ENCODE data around the gene PARP15. TPM values are rescaled to one million over a fixed set of nuclear protein-coding genes. Genes with fewer than 3 reads are reported as not detected.

Gene PARP15
- total and polyA plus RNA-seq, 4 experiments from 2014 or later, result 7.6 to 78.0 (median 43.2) TPM

- Histone ChIP-seq H3K36me3 (ENCODE audit: insufficient read depth, low read length) (peaks cover 36% of the 10 kb centered on the region), H3K27me3 (ENCODE audit: insufficient read depth, low read length) (no peaks in the 10 kb centered on the region), H3K27ac (ENCODE audit: low read depth, low read length) (no peak overlapping the region), H3K9me3 (ENCODE audit: control insufficient read depth in 1 of 2, low read length in 2 of 2) (no peaks in the 10 kb centered on the region), H3K4me3 (ENCODE audit: low read length in 2 of 2) (no peak overlapping the region), H3K4me1 (ENCODE audit: insufficient read depth, low read length) (no peaks in the 10 kb centered on the region)
- intact Hi-C loops (cut with micrococcal nuclease), result no loop called here
- POLR2A ChIA-PET (ENCODE audit: partially characterized antibody), result interaction anchor here (0.7 kb wide), 1 partner anchor 78 kb away, joined by 3 read pairs; no protein-coding TSS in a partner anchor
- H3K9me3 Mint-ChIP-seq, result no peaks in the 10 kb centered on the region
- H3K27ac Mint-ChIP-seq, result peak overlapping the region in 3 of 7 donors; percentile 31 to 48 (median 47)
- peaks cover 0 to 12% (median 7%) of the 10 kb centered on the region in 4 donors for H3K4me1 Mint-ChIP-seq
- H3K36me3 Mint-ChIP-seq, result peaks cover 61 to 77% of the 10 kb centered on the region in 2 donors
- no peak for DNase-seq
- CTCF ChIA-PET (ENCODE audit: partially characterized antibody), result no interaction called here
- H3K4me3 Mint-ChIP-seq, result no peak overlapping the region
- no peaks in the 10 kb centered on the region for H3K27me3 Mint-ChIP-seq
Observed at GRCh38 chr3:122538956-122539490, 38.4 kb upstream of the PARP15 start.

- POLR2A ChIA-PET (ENCODE audit: partially characterized antibody), result interaction anchor here (1.1 kb wide), 1 partner anchor 13 kb away, joined by 3 read pairs; no protein-coding TSS in a partner anchor
- Mint-ChIP-seq H3K27me3 (no peaks in the 10 kb centered on the region), H3K27ac (peak overlapping the region in 1 of 7 donors; percentile 6), H3K9me3 (peaks cover 0 to 3% (median 0%) of the 10 kb centered on the region in 8 donors), H3K36me3 (peaks cover 63 to 76% of the 10 kb centered on the region in 2 donors), H3K4me1 (peaks cover 0 to 10% (median 3%) of the 10 kb centered on the region in 4 donors), H3K4me3 (no peak overlapping the region)
- Histone ChIP-seq H3K4me1 (ENCODE audit: insufficient read depth, low read length) (no peaks in the 10 kb centered on the region), H3K9me3 (ENCODE audit: control insufficient read depth in 1 of 2, low read length in 2 of 2) (no peaks in the 10 kb centered on the region), H3K27ac (ENCODE audit: low read depth, low read length) (no peak overlapping the region), H3K27me3 (ENCODE audit: insufficient read depth, low read length) (no peaks in the 10 kb centered on the region), H3K36me3 (ENCODE audit: insufficient read depth, low read length) (peaks cover 41% of the 10 kb centered on the region), H3K4me3 (ENCODE audit: low read length in 2 of 2) (no peak overlapping the region)
- intact Hi-C loops (cut with micrococcal nuclease), result no loop called here
- no peak for DNase-seq
- CTCF ChIA-PET (ENCODE audit: partially characterized antibody), result interaction anchor here (1.0 to 1.2 kb wide), 2 partner anchors 14 to 15 kb away, joined by 3 to 6 read pairs; no protein-coding TSS in a partner anchor
Observed at GRCh38 chr3:122546151-122546550, 31.3 kb upstream of the PARP15 start.

DNA sequence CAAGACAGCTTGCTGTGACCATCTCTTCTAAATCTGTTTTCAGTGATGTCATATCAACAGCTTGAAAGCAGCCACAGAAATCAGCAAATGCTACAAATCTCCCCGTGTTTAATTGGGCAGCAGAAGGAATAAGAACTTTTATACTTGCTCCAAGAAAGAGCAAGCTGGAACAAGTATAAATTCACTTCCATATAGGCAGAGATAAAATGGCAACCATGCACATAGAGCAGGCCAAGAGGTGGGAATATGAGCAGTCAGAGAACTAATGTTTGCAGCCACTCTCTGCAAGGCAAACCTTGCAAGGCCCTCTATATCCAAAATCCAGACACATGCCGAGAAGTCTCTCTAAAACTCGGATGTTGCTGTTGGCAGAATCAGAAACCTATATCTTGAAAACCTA lies 29.4 kb upstream of the PARP15 start:
- Mint-ChIP-seq H3K4me1 (peaks cover under 1 to 9% (median 5%) of the 10 kb centered on the region in 4 donors), H3K27ac (no peak overlapping the region), H3K4me3 (no peak overlapping the region), H3K9me3 (peaks cover 0 to 3% (median 0%) of the 10 kb centered on the region in 8 donors), H3K27me3 (no peaks in the 10 kb centered on the region), H3K36me3 (peaks cover 72 to 85% of the 10 kb centered on the region in 2 donors)
- intact Hi-C loops (cut with micrococcal nuclease), result no loop called here
- no peaks in the 10 kb centered on the region for H3K27me3 ChIP-seq (ENCODE audit: insufficient read depth, low read length)
- H3K9me3 ChIP-seq (ENCODE audit: control insufficient read depth in 1 of 2, low read length in 2 of 2), result no peaks in the 10 kb centered on the region
- no peaks in the 10 kb centered on the region for H3K4me1 ChIP-seq (ENCODE audit: insufficient read depth, low read length)
- peaks cover 48% of the 10 kb centered on the region for H3K36me3 ChIP-seq (ENCODE audit: insufficient read depth, low read length)
- CTCF ChIA-PET (ENCODE audit: partially characterized antibody), result interaction anchor here (1.2 to 3.1 kb wide), 2 partner anchors 12 to 131 kb away, joined by 6 to 13 read pairs; no protein-coding TSS in a partner anchor
- no peak overlapping the region for H3K27ac ChIP-seq (ENCODE audit: low read depth, low read length)
- no peak for DNase-seq
- POLR2A ChIA-PET (ENCODE audit: partially characterized antibody), result no interaction called here
- no peak overlapping the region for H3K4me3 ChIP-seq (ENCODE audit: low read length in 2 of 2)

- Mint-ChIP-seq H3K27ac (peak overlapping the region in 1 of 7 donors; percentile 35), H3K4me3 (no peak overlapping the region), H3K36me3 (peaks cover 74 to 87% of the 10 kb centered on the region in 2 donors), H3K9me3 (peaks cover 0 to 3% (median 0%) of the 10 kb centered on the region in 8 donors), H3K4me1 (peaks cover 5 to 13% (median 10%) of the 10 kb centered on the region in 4 donors), H3K27me3 (no peaks in the 10 kb centered on the region)
- H3K4me3 ChIP-seq (ENCODE audit: low read length in 2 of 2), result no peak overlapping the region
- no peak for DNase-seq
- H3K36me3 ChIP-seq (ENCODE audit: insufficient read depth, low read length), result peaks cover 48% of the 10 kb centered on the region
- H3K27ac ChIP-seq (ENCODE audit: low read depth, low read length), result no peak overlapping the region
- no peaks in the 10 kb centered on the region for H3K27me3 ChIP-seq (ENCODE audit: insufficient read depth, low read length)
- CTCF ChIA-PET (ENCODE audit: partially characterized antibody), result interaction anchor here (1.2 to 3.1 kb wide), 2 partner anchors 11 to 131 kb away, joined by 6 to 13 read pairs; no protein-coding TSS in a partner anchor
- POLR2A ChIA-PET (ENCODE audit: partially characterized antibody), result no interaction called here
- intact Hi-C loops (cut with micrococcal nuclease), result no loop called here
- no peaks in the 10 kb centered on the region for H3K9me3 ChIP-seq (ENCODE audit: control insufficient read depth in 1 of 2, low read length in 2 of 2)
- H3K4me1 ChIP-seq (ENCODE audit: insufficient read depth, low read length), result no peaks in the 10 kb centered on the region
Observed at GRCh38 chr3:122548619-122549018, 28.8 kb upstream of the PARP15 start.

GRCh38 chr3:122553171-122553570 lies 24.3 kb upstream of the PARP15 start:
- no peak overlapping the region for H3K4me3 Mint-ChIP-seq
- peak overlapping the region in 1 of 7 donors; percentile 5 for H3K27ac Mint-ChIP-seq
- peaks cover 15 to 23% (median 21%) of the 10 kb centered on the region in 4 donors for H3K4me1 Mint-ChIP-seq
- no peaks in the 10 kb centered on the region for H3K27me3 ChIP-seq (ENCODE audit: insufficient read depth, low read length)
- CTCF ChIA-PET (ENCODE audit: partially characterized antibody), result no interaction called here
- H3K36me3 ChIP-seq (ENCODE audit: insufficient read depth, low read length), result peaks cover 52% of the 10 kb centered on the region
- POLR2A ChIA-PET (ENCODE audit: partially characterized antibody), result no interaction called here
- H3K27ac ChIP-seq (ENCODE audit: low read depth, low read length), result no peak overlapping the region
- H3K4me1 ChIP-seq (ENCODE audit: insufficient read depth, low read length), result no peaks in the 10 kb centered on the region
- no peak overlapping the region for H3K4me3 ChIP-seq (ENCODE audit: low read length in 2 of 2)
- H3K27me3 Mint-ChIP-seq, result no peaks in the 10 kb centered on the region
- intact Hi-C loops (cut with micrococcal nuclease), result no loop called here
- peaks cover 67 to 82% of the 10 kb centered on the region in 2 donors for H3K36me3 Mint-ChIP-seq
- no peak for DNase-seq
- peaks cover 0 to 3% (median 0%) of the 10 kb centered on the region in 8 donors for H3K9me3 Mint-ChIP-seq
- no peaks in the 10 kb centered on the region for H3K9me3 ChIP-seq (ENCODE audit: control insufficient read depth in 1 of 2, low read length in 2 of 2)

GRCh38 chr3:122555275-122556071 lies 22.0 kb upstream of the PARP15 start:
- intact Hi-C loops (cut with micrococcal nuclease), result no loop called here
- H3K4me3 ChIP-seq (ENCODE audit: low read length in 2 of 2), result no peak overlapping the region
- no peaks in the 10 kb centered on the region for H3K27me3 Mint-ChIP-seq
- H3K4me1 ChIP-seq (ENCODE audit: insufficient read depth, low read length), result no peaks in the 10 kb centered on the region
- CTCF ChIA-PET (ENCODE audit: partially characterized antibody), result interaction anchor here (15.6 kb wide), 1 partner anchor 122 kb away, joined by 369 read pairs; the partner anchor contains the start of gene PARP14
- no peaks in the 10 kb centered on the region for H3K27me3 ChIP-seq (ENCODE audit: insufficient read depth, low read length)
- peaks cover 16 to 26% (median 23%) of the 10 kb centered on the region in 4 donors for H3K4me1 Mint-ChIP-seq
- H3K27ac Mint-ChIP-seq, result peak overlapping the region in 1 of 7 donors; percentile 81
- no peaks in the 10 kb centered on the region for H3K9me3 Mint-ChIP-seq
- H3K36me3 Mint-ChIP-seq, result peaks cover 64 to 73% of the 10 kb centered on the region in 2 donors
- no peak overlapping the region for H3K27ac ChIP-seq (ENCODE audit: low read depth, low read length)
- no peak for DNase-seq
- H3K9me3 ChIP-seq (ENCODE audit: control insufficient read depth in 1 of 2, low read length in 2 of 2), result no peaks in the 10 kb centered on the region
- no peak overlapping the region for H3K4me3 Mint-ChIP-seq
- peaks cover 49% of the 10 kb centered on the region for H3K36me3 ChIP-seq (ENCODE audit: insufficient read depth, low read length)
- POLR2A ChIA-PET (ENCODE audit: partially characterized antibody), result interaction anchor here (2.5 kb wide), 1 partner anchor 124 kb away, joined by 12 read pairs; no protein-coding TSS in a partner anchor

DNA sequence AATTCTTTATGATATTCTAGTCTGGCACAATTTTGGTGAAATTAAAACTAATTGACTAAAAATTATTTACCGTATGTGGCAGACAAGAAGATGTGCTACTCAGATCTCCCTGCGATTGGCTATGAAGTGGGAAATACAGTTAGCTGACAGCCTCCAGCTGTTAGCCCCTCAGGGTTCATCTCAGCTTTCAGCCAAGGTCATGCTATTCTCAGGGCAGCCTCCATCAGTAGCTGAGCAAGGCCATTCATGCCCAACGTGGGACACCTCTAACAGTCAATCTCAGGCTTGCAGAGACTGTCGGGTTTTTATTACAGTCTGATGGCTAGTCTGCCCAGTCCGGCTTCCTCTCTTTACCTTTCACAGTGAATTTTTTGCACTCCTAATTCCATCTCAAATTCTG lies 20.1 kb upstream of the PARP15 start:
- CTCF ChIA-PET (ENCODE audit: partially characterized antibody), result interaction anchor here (1.0 to 15.6 kb wide), 4 partner anchors 21 to 173 kb away, joined by 3 to 369 read pairs (median 12); partner anchors contain the start of genes FAM162A, PARP14 and PARP15
- Mint-ChIP-seq H3K4me1 (peaks cover 31 to 42% (median 35%) of the 10 kb centered on the region in 4 donors), H3K27me3 (no peaks in the 10 kb centered on the region), H3K36me3 (peaks cover 51 to 60% of the 10 kb centered on the region in 2 donors), H3K9me3 (no peaks in the 10 kb centered on the region), H3K27ac (no peak overlapping the region), H3K4me3 (no peak overlapping the region)
- peaks cover 14% of the 10 kb centered on the region for H3K4me1 ChIP-seq (ENCODE audit: insufficient read depth, low read length)
- no peak for DNase-seq
- H3K36me3 ChIP-seq (ENCODE audit: insufficient read depth, low read length), result peaks cover 38% of the 10 kb centered on the region
- POLR2A ChIA-PET (ENCODE audit: partially characterized antibody), result interaction anchor here (0.6 to 2.5 kb wide), 2 partner anchors 85 to 122 kb away, joined by 3 to 12 read pairs; no protein-coding TSS in a partner anchor
- intact Hi-C loops (cut with micrococcal nuclease), result no loop called here
- no peak overlapping the region for H3K4me3 ChIP-seq (ENCODE audit: low read length in 2 of 2)
- H3K27ac ChIP-seq (ENCODE audit: low read depth, low read length), result no peak overlapping the region
- no peaks in the 10 kb centered on the region for H3K27me3 ChIP-seq (ENCODE audit: insufficient read depth, low read length)
- no peaks in the 10 kb centered on the region for H3K9me3 ChIP-seq (ENCODE audit: control insufficient read depth in 1 of 2, low read length in 2 of 2)
